ENCODE data around the gene ZFHX2. TPM values are rescaled to one million over a fixed set of nuclear protein-coding genes. Genes with fewer than 3 reads are reported as not detected.

ZFHX2 gene
- total RNA-seq, 1 donor from 2014 or later, result 11.1 TPM

GRCh38 chr14:23483236-23483854, 68.2 kb downstream of the ZFHX2 start:
- TF ChIP-seq CTCF (conservative IDR thresholded peaks at IDR 0.05), result peak; percentile 73
- DNase-seq (ENCODE audit: extremely low spot score, unreplicated experiment), result no peak
- H3K27me3 Mint-ChIP-seq, result no peaks in the 10 kb centered on the region
- H3K4me3 Mint-ChIP-seq, result no peak overlapping the region
- peaks cover 10% of the 10 kb centered on the region for H3K36me3 Mint-ChIP-seq
- no peak overlapping the region for H3K27ac Mint-ChIP-seq
- peaks cover 14% of the 10 kb centered on the region for H3K4me1 Mint-ChIP-seq (ENCODE audit: unreplicated experiment)
- H3K9me3 Mint-ChIP-seq, result no peaks in the 10 kb centered on the region

- TF ChIP-seq CTCF (conservative IDR thresholded peaks at IDR 0.05), result no peak
- Mint-ChIP-seq H3K27me3 (no peaks in the 10 kb centered on the region), H3K4me1 (ENCODE audit: unreplicated experiment) (peaks cover 16% of the 10 kb centered on the region), H3K4me3 (no peak overlapping the region), H3K36me3 (peaks cover 13% of the 10 kb centered on the region), H3K9me3 (no peaks in the 10 kb centered on the region), H3K27ac (no peak overlapping the region)
- no peak for DNase-seq (ENCODE audit: extremely low spot score, unreplicated experiment)
These were observed 68.8 kb downstream of the ZFHX2 start for GRCh38 chr14:23482823-23483148.

GRCh38 chr14:23481979-23482822, 69.4 kb downstream of the ZFHX2 start:
- Mint-ChIP-seq H3K27ac (no peak overlapping the region), H3K27me3 (no peaks in the 10 kb centered on the region), H3K4me1 (ENCODE audit: unreplicated experiment) (peaks cover 16% of the 10 kb centered on the region), H3K9me3 (no peaks in the 10 kb centered on the region), H3K4me3 (no peak overlapping the region), H3K36me3 (peaks cover 15% of the 10 kb centered on the region)
- DNase-seq (ENCODE audit: extremely low spot score, unreplicated experiment), result no peak
- TF ChIP-seq CTCF (conservative IDR thresholded peaks at IDR 0.05), result no peak

GRCh38 chr14:23481362-23481970, 70.1 kb downstream of the ZFHX2 start:
- DNase-seq (ENCODE audit: extremely low spot score, unreplicated experiment), result no peak
- H3K9me3 Mint-ChIP-seq, result no peaks in the 10 kb centered on the region
- peaks cover 16% of the 10 kb centered on the region for H3K4me1 Mint-ChIP-seq (ENCODE audit: unreplicated experiment)
- no peak overlapping the region for H3K27ac Mint-ChIP-seq
- peaks cover 15% of the 10 kb centered on the region for H3K36me3 Mint-ChIP-seq
- H3K27me3 Mint-ChIP-seq, result no peaks in the 10 kb centered on the region
- H3K4me3 Mint-ChIP-seq, result no peak overlapping the region
- no peak for TF ChIP-seq CTCF (conservative IDR thresholded peaks at IDR 0.05)

GRCh38 chr14:23478109-23478759, 73.3 kb downstream of the ZFHX2 start:
- no peaks in the 10 kb centered on the region for H3K27me3 Mint-ChIP-seq
- no peak overlapping the region for H3K4me3 Mint-ChIP-seq
- no peak for DNase-seq (ENCODE audit: extremely low spot score, unreplicated experiment)
- peak; percentile 87 for TF ChIP-seq CTCF (conservative IDR thresholded peaks at IDR 0.05)
- H3K27ac Mint-ChIP-seq, result peak overlapping the region; percentile 3
- peaks cover 13% of the 10 kb centered on the region for H3K4me1 Mint-ChIP-seq (ENCODE audit: unreplicated experiment)
- H3K36me3 Mint-ChIP-seq, result peaks cover 20% of the 10 kb centered on the region
- no peaks in the 10 kb centered on the region for H3K9me3 Mint-ChIP-seq
